ENCODE measurements around the gene FBXL14.

DNA sequence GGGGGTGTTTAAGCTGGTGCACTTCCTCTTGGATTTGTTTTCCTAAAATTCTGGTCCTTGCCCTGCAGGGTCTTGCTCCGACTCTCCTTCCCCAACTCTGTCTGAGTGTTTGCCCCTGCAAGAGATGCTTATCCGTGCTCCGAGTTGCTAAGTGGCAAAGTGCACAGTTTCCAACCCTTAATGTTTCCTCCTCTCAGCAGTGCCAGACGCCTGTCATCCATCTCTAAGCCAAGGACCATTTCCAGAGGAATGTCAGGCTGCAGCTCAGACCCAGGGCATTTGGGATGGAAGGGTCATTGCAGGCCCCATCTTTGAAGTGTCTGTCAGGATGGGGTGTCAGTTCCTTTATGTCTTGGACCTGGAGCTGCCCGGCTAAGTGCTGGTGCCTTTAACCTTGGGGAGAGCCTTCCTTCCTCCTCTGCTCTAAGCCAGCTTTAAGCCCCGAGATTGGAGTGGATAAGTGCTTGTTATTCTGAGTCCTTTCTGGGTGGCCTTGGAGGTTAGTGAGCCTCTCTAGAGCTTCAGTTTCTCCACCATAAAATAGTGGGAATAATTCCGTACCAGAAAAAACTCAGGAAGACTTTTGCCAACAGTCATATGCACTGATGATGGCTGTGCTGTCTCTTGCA is 49.6 kb upstream of the FBXL14 start:
- TF ChIP-seq, protein P1, sequence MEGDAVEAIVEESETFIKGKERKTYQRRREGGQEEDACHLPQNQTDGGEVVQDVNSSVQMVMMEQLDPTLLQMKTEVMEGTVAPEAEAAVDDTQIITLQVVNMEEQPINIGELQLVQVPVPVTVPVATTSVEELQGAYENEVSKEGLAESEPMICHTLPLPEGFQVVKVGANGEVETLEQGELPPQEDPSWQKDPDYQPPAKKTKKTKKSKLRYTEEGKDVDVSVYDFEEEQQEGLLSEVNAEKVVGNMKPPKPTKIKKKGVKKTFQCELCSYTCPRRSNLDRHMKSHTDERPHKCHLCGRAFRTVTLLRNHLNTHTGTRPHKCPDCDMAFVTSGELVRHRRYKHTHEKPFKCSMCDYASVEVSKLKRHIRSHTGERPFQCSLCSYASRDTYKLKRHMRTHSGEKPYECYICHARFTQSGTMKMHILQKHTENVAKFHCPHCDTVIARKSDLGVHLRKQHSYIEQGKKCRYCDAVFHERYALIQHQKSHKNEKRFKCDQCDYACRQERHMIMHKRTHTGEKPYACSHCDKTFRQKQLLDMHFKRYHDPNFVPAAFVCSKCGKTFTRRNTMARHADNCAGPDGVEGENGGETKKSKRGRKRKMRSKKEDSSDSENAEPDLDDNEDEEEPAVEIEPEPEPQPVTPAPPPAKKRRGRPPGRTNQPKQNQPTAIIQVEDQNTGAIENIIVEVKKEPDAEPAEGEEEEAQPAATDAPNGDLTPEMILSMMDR (IDR thresholded peaks at IDR 0.05), result no peak
- no peak for TF ChIP-seq POLR2A (IDR thresholded peaks at IDR 0.05)
